Inflammatory macrophage treated with lipopolysaccharide for 1 hour (primary cell): Measurements from ENCODE around the gene DRAP1.
"Not testable (repeated sequence)": the region's sequence is repeated elsewhere in the genome, so short reads cannot be mapped to it uniquely, and the experiment has no call there.

ENCODE experiments used
- DNase-seq, 2 donors: peaks; one replicate each; pipeline ENCODE4 v3.0.0-alpha.2; 2020 to 2022

The DRAP1 gene

GRCh38 chr11:65934014-65934413 lies 14.8 kb downstream of the DRAP1 start:
- DNase-seq = no peak

- DNase-seq = no peak
Observed at GRCh38 chr11:65937766-65938165, 18.5 kb downstream of the DRAP1 start.

- DNase-seq = no peak
Observed at GRCh38 chr11:65941720-65942310, 22.6 kb downstream of the DRAP1 start.

GRCh38 chr11:65942531-65942930 lies 23.3 kb downstream of the DRAP1 start:
- DNase-seq = no peak

- no peak for DNase-seq
Observed at GRCh38 chr11:65944191-65944590, 25.0 kb downstream of the DRAP1 start.

- no peak for DNase-seq
Observed at GRCh38 chr11:65944767-65945166, 25.5 kb downstream of the DRAP1 start.

- DNase-seq = no peak
Observed at GRCh38 chr11:65945430-65945911, 26.2 kb downstream of the DRAP1 start, which contains the start of gene TSGA10IP. TSGA10IP (plus strand) TSS chr11:65945480; CDS start chr11:65945676, 196 bp downstream.

GRCh38 chr11:65945941-65946558 lies 26.8 kb downstream of the DRAP1 start:
- no peak for DNase-seq

GRCh38 chr11:65946655-65947054 lies 27.4 kb downstream of the DRAP1 start:
- no peak for DNase-seq

GRCh38 chr11:65947133-65947532 lies 27.9 kb downstream of the DRAP1 start:
- DNase-seq = no peak

GRCh38 chr11:65947603-65948125 lies 28.4 kb downstream of the DRAP1 start:
- DNase-seq = no peak

GRCh38 chr11:65950711-65951110 lies 31.5 kb downstream of the DRAP1 start:
- not testable (repeated sequence) for DNase-seq

- not testable (repeated sequence) for DNase-seq
Observed at GRCh38 chr11:65951641-65952040, 32.4 kb downstream of the DRAP1 start.

GRCh38 chr11:65952052-65952521 lies 32.9 kb downstream of the DRAP1 start:
- no peak for DNase-seq

- DNase-seq = no peak
Observed at GRCh38 chr11:65953471-65953870, 34.2 kb downstream of the DRAP1 start.

GRCh38 chr11:65954771-65955170 lies 35.5 kb downstream of the DRAP1 start:
- no peak for DNase-seq

- no peak for DNase-seq
Observed at GRCh38 chr11:65958291-65958690, 39.1 kb downstream of the DRAP1 start.

GRCh38 chr11:65958774-65959420 lies 39.7 kb downstream of the DRAP1 start:
- DNase-seq = no peak

- DNase-seq = no peak
Observed at GRCh38 chr11:65960824-65961266, 41.6 kb downstream of the DRAP1 start.

- peak; percentile 96 to 97 for DNase-seq
Observed at GRCh38 chr11:65961267-65962140, 42.3 kb downstream of the DRAP1 start, which contains the start of gene SART1. SART1 (plus strand) TSS chr11:65961734; CDS start chr11:65961781, 47 bp downstream.

- no peak for DNase-seq
Observed at GRCh38 chr11:65962141-65962564, 42.9 kb downstream of the DRAP1 start.

GRCh38 chr11:65964906-65965305 lies 45.7 kb downstream of the DRAP1 start:
- no peak for DNase-seq
